ENCODE data around the gene DCTN1. TPM values are rescaled to one million over a fixed set of nuclear protein-coding genes. Genes with fewer than 3 reads are reported as not detected.

DCTN1 gene
- total RNA-seq, 1 donor from 2014 or later = 182 TPM

- Mint-ChIP-seq H3K4me3 (ENCODE audit: unreplicated experiment) (no peak overlapping the region), H3K36me3 (ENCODE audit: unreplicated experiment) (no peaks in the 10 kb centered on the region), H3K27ac (ENCODE audit: unreplicated experiment) (no peak overlapping the region), H3K4me1 (ENCODE audit: unreplicated experiment) (peaks cover 8% of the 10 kb centered on the region), H3K9me3 (ENCODE audit: unreplicated experiment) (no peaks in the 10 kb centered on the region), H3K27me3 (ENCODE audit: unreplicated experiment) (peaks cover 4% of the 10 kb centered on the region)
- DNase-seq (ENCODE audit: extremely low spot score, unreplicated experiment) = no peak
- no peak for TF ChIP-seq CTCF (IDR thresholded peaks at IDR 0.05)
Measured at GRCh38 chr2:74420006-74420405, 39.9 kb upstream of the DCTN1 start.

- no peak for DNase-seq (ENCODE audit: extremely low spot score, unreplicated experiment)
- Mint-ChIP-seq H3K4me3 (ENCODE audit: unreplicated experiment) (no peak overlapping the region), H3K36me3 (ENCODE audit: unreplicated experiment) (no peaks in the 10 kb centered on the region), H3K4me1 (ENCODE audit: unreplicated experiment) (peaks cover 8% of the 10 kb centered on the region), H3K27me3 (ENCODE audit: unreplicated experiment) (peaks cover 4% of the 10 kb centered on the region), H3K9me3 (ENCODE audit: unreplicated experiment) (no peaks in the 10 kb centered on the region), H3K27ac (ENCODE audit: unreplicated experiment) (no peak overlapping the region)
- no peak for TF ChIP-seq CTCF (IDR thresholded peaks at IDR 0.05)
Measured at GRCh38 chr2:74419345-74419744, 39.2 kb upstream of the DCTN1 start.

GRCh38 chr2:74418312-74418711 lies 38.2 kb upstream of the DCTN1 start:
- H3K9me3 Mint-ChIP-seq (ENCODE audit: unreplicated experiment) = no peaks in the 10 kb centered on the region
- no peak overlapping the region for H3K27ac Mint-ChIP-seq (ENCODE audit: unreplicated experiment)
- no peaks in the 10 kb centered on the region for H3K36me3 Mint-ChIP-seq (ENCODE audit: unreplicated experiment)
- peaks cover 4% of the 10 kb centered on the region for H3K27me3 Mint-ChIP-seq (ENCODE audit: unreplicated experiment)
- no peak for TF ChIP-seq CTCF (IDR thresholded peaks at IDR 0.05)
- H3K4me1 Mint-ChIP-seq (ENCODE audit: unreplicated experiment) = peaks cover 8% of the 10 kb centered on the region
- DNase-seq (ENCODE audit: extremely low spot score, unreplicated experiment) = no peak
- no peak overlapping the region for H3K4me3 Mint-ChIP-seq (ENCODE audit: unreplicated experiment)

- H3K36me3 Mint-ChIP-seq (ENCODE audit: unreplicated experiment) = no peaks in the 10 kb centered on the region
Measured at GRCh38 chr2:74417763-74418162, 37.7 kb upstream of the DCTN1 start.

GRCh38 chr2:74417197-74417596 lies 37.1 kb upstream of the DCTN1 start:
- H3K4me3 Mint-ChIP-seq (ENCODE audit: unreplicated experiment) = no peak overlapping the region
- H3K27ac Mint-ChIP-seq (ENCODE audit: unreplicated experiment) = no peak overlapping the region
- no peaks in the 10 kb centered on the region for H3K9me3 Mint-ChIP-seq (ENCODE audit: unreplicated experiment)
- H3K4me1 Mint-ChIP-seq (ENCODE audit: unreplicated experiment) = peaks cover 8% of the 10 kb centered on the region
- peaks cover 4% of the 10 kb centered on the region for H3K27me3 Mint-ChIP-seq (ENCODE audit: unreplicated experiment)
- DNase-seq (ENCODE audit: extremely low spot score, unreplicated experiment) = no peak
- H3K36me3 Mint-ChIP-seq (ENCODE audit: unreplicated experiment) = no peaks in the 10 kb centered on the region
- no peak for TF ChIP-seq CTCF (IDR thresholded peaks at IDR 0.05)

More at GRCh38 chr2:74417763-74418162, 37.7 kb upstream of the DCTN1 start:
- no peaks in the 10 kb centered on the region for H3K9me3 Mint-ChIP-seq (ENCODE audit: unreplicated experiment)
- no peak for TF ChIP-seq CTCF (IDR thresholded peaks at IDR 0.05)
- no peak overlapping the region for H3K27ac Mint-ChIP-seq (ENCODE audit: unreplicated experiment)
- H3K4me1 Mint-ChIP-seq (ENCODE audit: unreplicated experiment) = peaks cover 8% of the 10 kb centered on the region
- peaks cover 4% of the 10 kb centered on the region for H3K27me3 Mint-ChIP-seq (ENCODE audit: unreplicated experiment)
- no peak overlapping the region for H3K4me3 Mint-ChIP-seq (ENCODE audit: unreplicated experiment)
- DNase-seq (ENCODE audit: extremely low spot score, unreplicated experiment) = no peak

All from osteocyte (in vitro differentiated cells).